HepG2 (cell line): ENCODE results near the gene SOBP.

Experiments
- GABPA ChIP-seq, 2 experiments: IDR thresholded peaks; 2 replicates each; pipeline ENCODE4 v1.6.1; 2011 to 2016; ENCODE audit warnings: low read depth in 2 of 2, low read length in 1 of 2, missing biosample characterization in 1 of 2, missing genetic modification characterization in 1 of 2
- NR2C2 ChIP-seq: sonication (generic); formaldehyde crosslinking; IDR thresholded peaks from 2 replicates; pipeline ENCODE4 v1.4.0; 2020; ENCODE audit warnings: missing genetic modification reagents, mild to moderate bottlenecking, moderate library complexity, borderline replicate concordance
- POLR2AphosphoS5 ChIP-seq: IDR thresholded peaks from 2 replicates; pipeline ENCODE4 v1.6.1; 2012; ENCODE audit warnings: low read depth, low read length
- RFX5 ChIP-seq: IDR thresholded peaks from 2 replicates; pipeline ENCODE4 v1.6.1; 2011; ENCODE audit warnings: low read depth, low read length, improper control_type of control experiment
- ZC3H13 ChIP-seq: sonication (generic); formaldehyde crosslinking; IDR thresholded peaks from 2 replicates; pipeline ENCODE4 v1.8.1; 2023; ENCODE audit warnings: mild to moderate bottlenecking, missing genetic modification reagents, moderate library complexity
- ZNF12 ChIP-seq: sonication (generic); formaldehyde crosslinking; IDR thresholded peaks from 2 replicates; pipeline ENCODE4 v1.5.0; 2020; ENCODE audit warnings: missing genetic modification reagents

GRCh38 chr6:107511511-107511993 is 21.6 kb downstream of the SOBP start:
- TF ChIP-seq GABPA (IDR thresholded peaks at IDR 0.05; ENCODE audit: low read depth, low read length) (no peak), GABPA (CRISPR knock-in tag; IDR thresholded peaks at IDR 0.05; ENCODE audit: low read depth) (no peak), RFX5 (no peak), POLR2AphosphoS5 (no peak), ZNF12 (no peak), ZC3H13 (no peak), NR2C2 (no peak)
